Stimulated activated CD8-positive, alpha-beta memory T cell treated with anti-CD3 and anti-CD28 coated beads, Interleukin-15, amount 100 ng/mL, for 48 hours (primary cell): ENCODE measurements around the gene COG4.
A peak's percentile ranks its signal among the peaks of the same experiment; 100 is the strongest.
"Not testable (repeated sequence)": the region's sequence is repeated elsewhere in the genome, so short reads cannot be mapped to it uniquely, and the experiment has no call there.

Source experiments
- DNase-seq, 2 donors: peaks; one replicate each; pipeline ENCODE4 v3.0.0-alpha.2; 2020; ENCODE audit warnings: low read depth in 2 of 2

COG4 gene

GRCh38 chr16:70457446-70458166 lies 65.7 kb downstream of the COG4 start:
- DNase-seq, result no peak

- no peak for DNase-seq
Measured at GRCh38 chr16:70455910-70456309, 67.4 kb downstream of the COG4 start.

GRCh38 chr16:70454222-70455034 lies 68.9 kb downstream of the COG4 start, which contains the start of gene FCSK:
TSS of gene FCSK (plus strand) at chr16:70454595. CDS start at chr16:70463191, 8,596 bp downstream.
- peak; percentile 34 to 46 for DNase-seq

- DNase-seq, result no peak
Measured at GRCh38 chr16:70453892-70454221, 69.5 kb downstream of the COG4 start.

- DNase-seq, result no peak
Measured at GRCh38 chr16:70453117-70453891, 70.0 kb downstream of the COG4 start.

GRCh38 chr16:70451004-70451340 lies 72.4 kb downstream of the COG4 start:
- DNase-seq, result not testable (repeated sequence)

- not testable (repeated sequence) for DNase-seq
Measured at GRCh38 chr16:70450142-70451003, 73.0 kb downstream of the COG4 start.

GRCh38 chr16:70448075-70448474 lies 75.3 kb downstream of the COG4 start:
- no peak for DNase-seq

- no peak for DNase-seq
Measured at GRCh38 chr16:70444249-70445063, 78.9 kb downstream of the COG4 start.

- no peak for DNase-seq
Measured at GRCh38 chr16:70442344-70442743, 81.0 kb downstream of the COG4 start.

GRCh38 chr16:70441406-70441990 lies 81.9 kb downstream of the COG4 start:
- DNase-seq, result no peak

GRCh38 chr16:70440009-70440692 lies 83.2 kb downstream of the COG4 start:
- DNase-seq, result no peak

GRCh38 chr16:70438969-70439862 lies 84.1 kb downstream of the COG4 start, which contains the start of gene ST3GAL2:
TSS of gene ST3GAL2 (minus strand) at chr16:70439100. CDS start at chr16:70398530, 40,570 bp downstream.
- peak; percentile 89 to 92 for DNase-seq

GRCh38 chr16:70438585-70438968 lies 84.8 kb downstream of the COG4 start:
- no peak for DNase-seq

GRCh38 chr16:70437582-70438557 lies 85.5 kb downstream of the COG4 start:
- DNase-seq, result no peak

- no peak for DNase-seq
Measured at GRCh38 chr16:70437017-70437581, 86.3 kb downstream of the COG4 start.
